HG02623 (cell line): ENCODE results near the gene NCAM1.

Experiments used
- ATAC-seq: cut with Tn5 transposase; IDR thresholded peaks from one replicate; pipeline ENCODE4 v1.9.1; 2021; ENCODE audit warnings: moderate library complexity; ENCODE audit not compliant: unreplicated experiment

Gene NCAM1

GRCh38 chr11:113272927-113273615 lies 311.9 kb downstream of the NCAM1 start:
- no peak for ATAC-seq

DNA sequence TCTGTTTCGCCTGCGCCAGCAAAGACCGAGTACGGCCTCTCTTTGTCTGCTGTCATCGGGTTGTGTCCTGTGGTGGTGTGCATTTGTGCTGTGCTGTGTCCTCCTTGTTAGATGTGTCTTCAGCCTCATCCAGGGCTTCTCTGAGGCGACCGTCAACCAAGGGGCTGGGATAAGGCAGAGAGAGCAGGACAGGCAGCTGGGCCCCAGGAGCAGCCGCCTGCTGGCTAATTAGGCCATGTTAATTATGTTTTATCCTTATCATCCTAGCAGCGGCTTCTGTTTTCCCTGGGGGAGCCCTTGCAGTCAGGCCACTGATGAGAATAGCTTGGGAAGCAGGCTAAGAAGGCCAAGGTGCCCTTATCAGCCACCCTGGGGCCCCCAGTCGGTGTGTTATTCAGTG lies 312.5 kb downstream of the NCAM1 start:
- ATAC-seq: no peak

- no peak for ATAC-seq
Observed at GRCh38 chr11:113274713-113275582, 313.7 kb downstream of the NCAM1 start.

DNA sequence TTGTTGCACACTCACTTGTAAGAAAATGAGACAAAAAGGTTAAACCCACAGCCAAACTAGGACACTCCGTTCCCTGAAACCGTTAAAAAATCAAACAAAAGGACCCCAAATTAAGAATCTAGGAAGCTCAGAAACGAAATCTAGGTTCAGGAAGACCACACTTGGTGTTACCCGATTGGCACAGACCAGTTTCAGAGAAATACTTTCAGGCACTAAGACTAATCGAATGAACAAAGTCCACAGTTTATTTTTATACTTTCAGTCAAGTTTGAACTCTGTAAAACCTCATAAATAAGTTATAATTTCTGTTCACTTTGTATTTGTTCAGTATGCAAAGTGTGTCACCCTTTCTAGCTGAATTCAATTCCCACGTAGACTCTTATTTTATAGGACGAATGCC lies 314.4 kb downstream of the NCAM1 start:
- ATAC-seq: no peak

GRCh38 chr11:113276466-113276865 lies 315.2 kb downstream of the NCAM1 start:
- no peak for ATAC-seq

GRCh38 chr11:113277907-113278306 lies 316.7 kb downstream of the NCAM1 start:
- no peak for ATAC-seq

DNA sequence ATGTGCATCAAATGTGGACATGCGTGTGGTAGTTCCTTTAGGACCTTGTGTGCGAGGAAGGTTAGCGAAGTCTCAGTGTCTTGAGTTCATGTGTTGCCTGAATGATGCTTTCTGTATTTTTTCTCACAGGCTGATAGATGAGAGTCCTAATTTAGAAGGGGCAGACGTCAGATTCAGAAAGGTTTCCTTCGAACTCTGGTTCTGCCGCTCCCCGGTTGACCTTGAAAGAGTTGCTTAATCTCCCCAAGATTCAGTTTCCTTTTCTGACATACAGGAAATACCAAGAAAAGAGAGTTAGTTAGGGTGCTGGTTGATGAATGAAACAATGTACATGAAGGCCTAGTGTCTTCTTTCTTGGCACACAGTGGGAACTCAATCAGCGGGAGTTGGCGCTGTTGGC lies 317.3 kb downstream of the NCAM1 start:
- no peak for ATAC-seq

GRCh38 chr11:113278925-113279324 lies 317.7 kb downstream of the NCAM1 start:
- no peak for ATAC-seq

GRCh38 chr11:113279591-113279990 lies 318.4 kb downstream of the NCAM1 start:
- no peak for ATAC-seq

- ATAC-seq: no peak
Observed at GRCh38 chr11:113281052-113281725, 320.0 kb downstream of the NCAM1 start.

- no peak for ATAC-seq
Observed at GRCh38 chr11:113282898-113283437, 321.7 kb downstream of the NCAM1 start.

DNA sequence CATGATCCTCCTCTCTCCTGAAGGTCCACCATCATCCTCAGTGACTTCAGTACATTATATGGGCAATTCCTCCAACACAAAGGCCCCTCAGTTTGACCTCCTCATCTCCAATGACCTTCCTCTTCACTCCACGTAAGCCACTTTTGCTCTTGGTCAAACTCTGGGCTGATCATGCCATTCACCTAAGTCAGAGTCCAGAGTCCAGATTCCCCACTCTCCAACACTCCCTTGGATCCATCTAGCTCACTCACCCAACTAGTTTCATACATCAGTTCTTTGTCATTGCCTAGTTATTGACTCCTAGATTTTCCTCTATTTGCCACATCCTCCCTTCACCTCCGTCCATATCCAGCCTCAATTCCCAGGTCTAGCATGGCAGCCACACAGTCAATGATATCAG lies 322.7 kb downstream of the NCAM1 start:
- ATAC-seq: no peak

DNA sequence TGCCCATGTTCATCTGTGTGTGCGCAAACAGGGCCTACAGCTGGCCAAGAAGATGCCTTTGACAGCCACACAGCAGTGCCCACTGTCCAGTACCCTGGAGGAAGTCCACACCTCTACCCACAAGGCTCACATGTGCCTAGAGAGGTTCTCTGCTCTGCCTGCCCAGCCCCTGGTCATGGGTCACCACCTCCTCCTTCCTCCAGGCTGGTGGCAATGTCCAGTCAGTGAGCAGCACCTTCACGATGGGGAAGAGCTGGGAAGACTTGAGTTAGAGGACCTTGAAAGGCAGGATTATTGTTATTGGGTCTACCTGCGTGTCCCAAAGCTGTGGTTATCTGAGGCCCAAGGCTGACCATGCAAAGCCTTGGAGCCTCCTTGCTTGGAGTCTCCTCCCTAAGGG lies 324.8 kb downstream of the NCAM1 start:
- ATAC-seq: no peak

DNA sequence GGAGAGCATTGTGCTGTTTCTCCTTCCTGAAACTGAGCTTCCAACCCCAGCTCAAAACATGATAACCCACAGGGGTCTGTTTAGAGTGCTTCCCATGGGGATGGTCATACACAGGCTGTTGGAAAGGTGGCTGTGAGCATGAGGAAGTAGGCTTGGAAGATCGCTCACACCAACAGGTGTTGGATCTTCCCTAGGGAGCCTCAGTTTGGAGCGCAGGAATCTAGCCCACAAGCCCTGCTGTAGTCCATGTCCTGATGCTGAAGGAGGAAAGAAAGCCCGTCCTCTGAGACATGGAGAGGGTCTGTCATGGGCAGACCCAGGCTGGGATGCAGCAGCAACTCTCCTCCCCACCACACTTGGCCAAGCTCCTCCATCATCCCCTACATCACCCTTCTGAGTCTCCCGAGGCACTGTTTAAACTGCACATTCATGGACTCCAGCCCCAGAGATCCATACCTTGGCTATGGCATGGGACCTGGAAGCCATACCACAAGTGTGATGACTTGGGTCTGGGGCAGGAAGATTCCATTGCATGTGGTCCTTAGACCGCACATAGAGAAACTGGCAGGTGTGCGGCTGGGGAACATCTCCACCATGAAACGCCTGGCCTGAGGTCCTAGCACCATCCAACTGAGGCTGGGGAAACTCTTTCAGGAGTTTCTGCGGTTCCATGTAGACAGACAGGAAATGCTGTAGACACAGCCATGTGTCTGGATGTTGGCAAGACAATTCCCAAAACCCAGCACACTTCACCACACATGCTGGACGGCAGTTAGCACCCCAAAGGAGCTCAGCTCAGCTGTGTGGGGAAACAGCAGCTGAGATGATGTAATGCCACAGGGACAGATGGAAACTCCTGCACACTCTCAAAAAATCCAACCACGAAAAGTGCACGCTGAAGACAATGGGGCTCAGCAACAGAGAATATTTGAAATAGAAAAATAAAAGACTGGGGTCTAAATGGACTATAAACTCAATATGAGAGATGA lies 325.6 kb downstream of the NCAM1 start:
- ATAC-seq: no peak

- ATAC-seq: no peak
Observed at GRCh38 chr11:113287801-113288200, 326.6 kb downstream of the NCAM1 start.

GRCh38 chr11:113288286-113288863 lies 327.2 kb downstream of the NCAM1 start:
- no peak for ATAC-seq

DNA sequence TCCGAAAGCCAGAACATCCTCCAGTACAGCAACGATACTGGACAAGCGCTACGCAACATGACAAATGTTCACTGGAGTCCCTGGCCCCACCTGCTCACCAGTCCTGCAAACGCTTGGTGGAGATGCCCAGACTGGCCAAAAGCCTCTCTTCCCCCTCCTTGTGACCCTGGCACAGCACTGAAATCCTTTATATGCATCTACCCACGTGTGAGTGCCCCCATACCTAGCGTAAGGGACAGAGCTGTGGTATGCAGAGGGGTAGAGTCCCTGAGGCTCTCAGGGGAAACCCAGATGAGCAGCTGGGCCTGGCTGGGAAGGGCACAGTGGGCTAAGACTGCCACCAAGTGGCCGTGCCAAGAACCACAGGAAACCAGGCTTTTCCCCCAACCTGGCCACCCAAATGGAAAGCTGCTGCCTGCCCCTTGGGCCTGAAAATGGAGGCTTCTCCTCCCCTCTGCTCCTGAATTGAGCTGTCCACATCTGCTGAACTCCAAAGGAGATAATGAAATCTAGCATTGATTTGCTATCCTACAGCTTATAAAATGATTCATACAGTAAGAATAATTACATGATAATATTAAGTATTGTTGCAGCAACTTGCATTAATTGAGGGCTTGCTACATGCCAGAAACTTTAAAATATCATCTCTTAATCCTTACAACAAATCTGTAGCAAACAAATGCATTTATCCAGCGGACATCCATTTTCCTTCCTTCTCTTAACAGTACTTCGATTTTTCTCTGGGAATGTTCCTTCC lies 328.4 kb downstream of the NCAM1 start:
- ATAC-seq: peak; percentile 98

DNA sequence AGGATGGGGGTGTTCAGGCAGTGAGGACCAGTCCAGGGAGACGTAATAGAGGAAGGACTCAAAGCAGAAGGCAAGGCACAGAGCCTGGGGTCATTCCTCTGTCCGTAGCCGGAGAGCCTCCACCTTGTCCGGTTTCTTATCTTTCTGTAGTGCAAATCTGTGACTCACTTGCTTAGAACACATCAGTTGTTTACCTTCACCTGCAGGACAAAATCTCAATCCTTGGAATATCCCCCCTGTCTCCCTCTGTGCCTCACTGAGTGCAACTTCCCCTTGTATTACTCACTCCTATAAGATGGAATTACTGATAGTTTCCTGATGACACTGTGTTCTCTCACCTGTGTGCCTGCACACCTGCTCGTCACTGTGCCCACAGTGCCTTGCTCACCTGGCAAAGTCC lies 332.7 kb downstream of the NCAM1 start:
- ATAC-seq: no peak

GRCh38 chr11:113295993-113296392 lies 334.8 kb downstream of the NCAM1 start:
- no peak for ATAC-seq
